ENCODE results near the gene SLC25A24. TPM values are rescaled to one million over a fixed set of nuclear protein-coding genes. Genes with fewer than 3 reads are reported as not detected.

SLC25A24 gene
- total RNA-seq, 1 experiment from 2014 or later = 35.4 TPM

DNA sequence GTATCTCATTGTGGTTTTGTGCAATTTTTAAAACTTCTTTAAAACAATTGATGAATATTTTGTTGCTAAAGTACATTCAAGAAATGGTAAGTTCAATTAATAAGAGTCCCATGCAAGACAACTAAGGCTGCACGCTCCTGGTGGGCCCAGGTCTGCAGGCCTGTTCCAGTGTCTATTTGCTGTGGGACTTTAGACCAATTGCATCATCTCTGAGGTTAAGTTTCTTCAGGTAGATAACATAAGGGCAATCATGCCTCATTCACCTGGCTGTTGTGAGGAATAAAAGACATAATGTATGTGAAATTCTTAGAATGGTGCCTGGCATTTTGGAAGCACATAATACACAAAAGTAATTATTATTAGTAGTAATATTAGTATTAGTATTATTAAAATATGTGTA is 82.9 kb downstream of the SLC25A24 start:
- H3K27me3 ChIP-seq (replicated peaks; ENCODE audit: insufficient read depth, low read depth, low read length, poor library complexity) = peaks cover 10% of the 10 kb centered on the region
- BruUV-seq (replicated peaks) = no TSS peak
- H3K4me1 ChIP-seq (ENCODE audit: insufficient read depth, low read length, poor library complexity, severe bottlenecking) = peaks cover 7% of the 10 kb centered on the region
- no peak overlapping the region for H3K27ac ChIP-seq (ENCODE audit: low read depth, low read length, poor library complexity, severe bottlenecking)
- ChIA-PET POLR2A (ENCODE audit: low non-redundant PET) (no interaction called here), CTCF (interaction anchor here (1.2 kb wide), 1 partner anchor 335 kb away, joined by 4 read pairs; no protein-coding TSS in a partner anchor)
- no peaks in the 10 kb centered on the region for H3K36me3 ChIP-seq (ENCODE audit: insufficient read depth, low read length, poor library complexity, severe bottlenecking)
- DNase-seq (ENCODE audit: low spot score) = no peak
- TF ChIP-seq, protein P1, sequence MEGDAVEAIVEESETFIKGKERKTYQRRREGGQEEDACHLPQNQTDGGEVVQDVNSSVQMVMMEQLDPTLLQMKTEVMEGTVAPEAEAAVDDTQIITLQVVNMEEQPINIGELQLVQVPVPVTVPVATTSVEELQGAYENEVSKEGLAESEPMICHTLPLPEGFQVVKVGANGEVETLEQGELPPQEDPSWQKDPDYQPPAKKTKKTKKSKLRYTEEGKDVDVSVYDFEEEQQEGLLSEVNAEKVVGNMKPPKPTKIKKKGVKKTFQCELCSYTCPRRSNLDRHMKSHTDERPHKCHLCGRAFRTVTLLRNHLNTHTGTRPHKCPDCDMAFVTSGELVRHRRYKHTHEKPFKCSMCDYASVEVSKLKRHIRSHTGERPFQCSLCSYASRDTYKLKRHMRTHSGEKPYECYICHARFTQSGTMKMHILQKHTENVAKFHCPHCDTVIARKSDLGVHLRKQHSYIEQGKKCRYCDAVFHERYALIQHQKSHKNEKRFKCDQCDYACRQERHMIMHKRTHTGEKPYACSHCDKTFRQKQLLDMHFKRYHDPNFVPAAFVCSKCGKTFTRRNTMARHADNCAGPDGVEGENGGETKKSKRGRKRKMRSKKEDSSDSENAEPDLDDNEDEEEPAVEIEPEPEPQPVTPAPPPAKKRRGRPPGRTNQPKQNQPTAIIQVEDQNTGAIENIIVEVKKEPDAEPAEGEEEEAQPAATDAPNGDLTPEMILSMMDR (conservative IDR thresholded peaks at IDR 0.05; ENCODE audit: low read depth, low read length) = no peak
- TF ChIP-seq EZH2 (IDR thresholded peaks at IDR 0.05; ENCODE audit: borderline replicate concordance, low read depth, low read length, poor library complexity, severe bottlenecking) = no peak
- no peak overlapping the region for H3K4me3 ChIP-seq (ENCODE audit: low read depth, low read length, poor library complexity, severe bottlenecking)
- H3K9me3 ChIP-seq (ENCODE audit: low read depth, low read length, poor library complexity, severe bottlenecking) = no peaks in the 10 kb centered on the region
- intact Hi-C loops (cut with micrococcal nuclease; ENCODE audit: unreplicated experiment) = no loop called here

DNA sequence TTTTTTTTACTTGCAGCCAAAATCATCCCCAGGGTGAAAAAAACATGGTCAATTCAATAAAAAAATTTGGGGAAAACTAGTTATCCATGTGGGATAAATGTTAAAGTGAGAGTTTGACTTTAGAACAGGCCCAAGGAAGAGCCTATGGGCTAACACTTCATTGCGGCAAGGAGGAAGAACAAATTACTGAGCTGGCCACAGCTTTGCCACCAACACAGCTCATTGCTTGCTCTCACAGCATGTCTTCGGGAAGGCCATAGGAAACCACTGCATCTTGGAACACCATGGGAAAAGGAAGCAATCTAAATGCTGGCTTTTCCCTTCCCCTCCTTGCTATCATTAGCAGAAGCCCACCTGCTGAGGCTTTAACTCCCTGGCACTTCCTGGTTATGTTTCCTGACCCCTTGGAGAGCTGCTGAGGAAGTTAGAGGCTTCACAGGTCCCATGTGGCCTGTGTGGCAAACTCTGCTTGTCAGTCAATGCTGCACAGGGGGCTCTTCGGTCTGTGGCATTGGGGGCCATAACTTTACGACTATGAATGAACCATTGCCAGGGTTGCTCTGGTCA is 86.0 kb downstream of the SLC25A24 start:
- H3K4me1 ChIP-seq (ENCODE audit: insufficient read depth, low read length, poor library complexity, severe bottlenecking) = peaks cover 7% of the 10 kb centered on the region
- H3K4me3 ChIP-seq (ENCODE audit: low read depth, low read length, poor library complexity, severe bottlenecking) = no peak overlapping the region
- no peaks in the 10 kb centered on the region for H3K36me3 ChIP-seq (ENCODE audit: insufficient read depth, low read length, poor library complexity, severe bottlenecking)
- BruUV-seq (replicated peaks) = no TSS peak
- ChIA-PET CTCF (no interaction called here), POLR2A (ENCODE audit: low non-redundant PET) (no interaction called here)
- no peak for TF ChIP-seq EZH2 (IDR thresholded peaks at IDR 0.05; ENCODE audit: borderline replicate concordance, low read depth, low read length, poor library complexity, severe bottlenecking)
- TF ChIP-seq, protein P1 (conservative IDR thresholded peaks at IDR 0.05; ENCODE audit: low read depth, low read length) = no peak
- DNase-seq (ENCODE audit: low spot score) = peak; percentile 74
- H3K9me3 ChIP-seq (ENCODE audit: low read depth, low read length, poor library complexity, severe bottlenecking) = no peaks in the 10 kb centered on the region
- intact Hi-C loops (cut with micrococcal nuclease; ENCODE audit: unreplicated experiment) = no loop called here
- H3K27me3 ChIP-seq (replicated peaks; ENCODE audit: insufficient read depth, low read depth, low read length, poor library complexity) = no peaks in the 10 kb centered on the region
- no peak overlapping the region for H3K27ac ChIP-seq (ENCODE audit: low read depth, low read length, poor library complexity, severe bottlenecking)

DNA sequence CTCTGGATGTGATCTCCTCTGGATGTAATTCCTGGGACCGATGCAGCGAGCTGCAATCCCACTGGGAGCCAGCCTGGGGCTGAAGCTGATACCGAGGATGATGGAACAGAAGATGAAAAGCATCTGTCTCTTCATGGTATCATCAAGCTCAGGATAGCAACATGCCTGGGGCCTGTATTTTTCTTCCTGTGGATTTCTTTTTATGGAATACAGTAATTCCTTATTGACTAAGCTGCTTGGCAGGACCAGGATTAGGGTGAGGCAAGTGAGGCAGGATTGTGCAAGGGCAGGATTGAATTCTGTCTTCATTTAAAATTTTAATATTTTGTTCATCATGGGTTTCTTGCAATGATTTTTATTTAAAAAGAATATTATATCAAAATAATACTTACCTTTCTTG is 86.6 kb downstream of the SLC25A24 start:
- intact Hi-C loops (cut with micrococcal nuclease; ENCODE audit: unreplicated experiment) = no loop called here
- no TSS peak for BruUV-seq (replicated peaks)

More for the DNA sequence above, 86.6 kb downstream of the SLC25A24 start:
- CTCF ChIA-PET = no interaction called here
- no peak for DNase-seq (ENCODE audit: low spot score)
- TF ChIP-seq EZH2 (IDR thresholded peaks at IDR 0.05; ENCODE audit: borderline replicate concordance, low read depth, low read length, poor library complexity, severe bottlenecking) = no peak
- TF ChIP-seq, protein P1 (conservative IDR thresholded peaks at IDR 0.05; ENCODE audit: low read depth, low read length) = no peak
- POLR2A ChIA-PET (ENCODE audit: low non-redundant PET) = no interaction called here
- H3K9me3 ChIP-seq (ENCODE audit: low read depth, low read length, poor library complexity, severe bottlenecking) = no peaks in the 10 kb centered on the region
- no peaks in the 10 kb centered on the region for H3K36me3 ChIP-seq (ENCODE audit: insufficient read depth, low read length, poor library complexity, severe bottlenecking)
- no peak overlapping the region for H3K4me3 ChIP-seq (ENCODE audit: low read depth, low read length, poor library complexity, severe bottlenecking)
- no peak overlapping the region for H3K27ac ChIP-seq (ENCODE audit: low read depth, low read length, poor library complexity, severe bottlenecking)
- peaks cover 7% of the 10 kb centered on the region for H3K4me1 ChIP-seq (ENCODE audit: insufficient read depth, low read length, poor library complexity, severe bottlenecking)
- no peaks in the 10 kb centered on the region for H3K27me3 ChIP-seq (replicated peaks; ENCODE audit: insufficient read depth, low read depth, low read length, poor library complexity)
